ENCODE results near the gene SVOP. TPM values are rescaled to one million over a fixed set of nuclear protein-coding genes. Genes with fewer than 3 reads are reported as not detected.

Gene SVOP
- total and polyA plus RNA-seq, 3 donors from 2014 or later: 0.31 to 0.37 (median 0.31) TPM

GRCh38 chr12:109016978-109017377 lies 3.9 kb downstream of the SVOP start:
- H3K27me3 ChIP-seq: no peaks in the 10 kb centered on the region
- H3K4me3 ChIP-seq: no peak overlapping the region
- intact Hi-C loops (cut with DNase I; ENCODE audit: low total_unique reads): no loop called here
- H3K9me3 ChIP-seq: no peaks in the 10 kb centered on the region
- no peak overlapping the region for H3K27ac ChIP-seq
- H3K4me1 ChIP-seq: peaks cover 3% of the 10 kb centered on the region
- no peak for TF ChIP-seq POLR2A (IDR thresholded peaks at IDR 0.05)
- no peak for TF ChIP-seq CTCF (IDR thresholded peaks at IDR 0.05)
- WGBS, 2 donors: 86 to 89% methylated on average over 6 of the region's 6 CpGs
- no peaks in the 10 kb centered on the region for H3K36me3 ChIP-seq (ENCODE audit: low read depth, missing control alignments)
- no peak for DNase-seq

DNA sequence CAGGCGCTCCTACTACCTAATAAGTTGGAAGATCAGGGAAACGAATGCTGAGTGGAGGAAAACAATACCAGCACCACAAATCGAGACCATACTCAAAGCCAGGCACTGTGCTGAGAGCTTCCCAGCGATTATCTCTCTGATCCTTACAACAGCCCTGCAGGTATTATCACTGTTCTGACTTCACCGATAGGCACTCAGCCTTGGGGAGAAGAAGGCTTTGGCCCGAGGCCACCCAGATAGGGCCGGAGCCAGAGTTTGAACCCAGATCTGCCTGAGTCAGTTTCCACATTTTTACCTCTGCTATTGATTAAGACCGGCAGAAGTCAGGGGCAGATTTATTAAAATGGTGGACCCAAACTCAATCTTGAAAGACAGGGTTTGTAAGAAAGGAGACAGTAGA lies 4.9 kb downstream of the SVOP start:
- H3K27me3 ChIP-seq: no peaks in the 10 kb centered on the region
- H3K4me3 ChIP-seq: no peak overlapping the region
- no peak for DNase-seq
- no peaks in the 10 kb centered on the region for H3K36me3 ChIP-seq (ENCODE audit: low read depth, missing control alignments)
- H3K9me3 ChIP-seq: no peaks in the 10 kb centered on the region
- 82 to 84% methylated on average over 8 of the region's 8 CpGs for WGBS, 2 donors
- H3K4me1 ChIP-seq: peaks cover 3% of the 10 kb centered on the region
- TF ChIP-seq POLR2A (IDR thresholded peaks at IDR 0.05) (no peak), CTCF (IDR thresholded peaks at IDR 0.05) (no peak)
- intact Hi-C loops (cut with DNase I; ENCODE audit: low total_unique reads): no loop called here
- no peak overlapping the region for H3K27ac ChIP-seq

- Histone ChIP-seq H3K27ac (no peak overlapping the region), H3K27me3 (no peaks in the 10 kb centered on the region), H3K9me3 (no peaks in the 10 kb centered on the region), H3K36me3 (ENCODE audit: low read depth, missing control alignments) (no peaks in the 10 kb centered on the region), H3K4me3 (no peak overlapping the region), H3K4me1 (no peaks in the 10 kb centered on the region)
- WGBS, 2 donors: 90 to 91% methylated on average over 6 of the region's 6 CpGs
- intact Hi-C loops (cut with DNase I; ENCODE audit: low total_unique reads): no loop called here
- no peak for TF ChIP-seq POLR2A (IDR thresholded peaks at IDR 0.05)
- TF ChIP-seq CTCF (IDR thresholded peaks at IDR 0.05): no peak
- no peak for DNase-seq
Measured at GRCh38 chr12:109014984-109015765, 5.7 kb downstream of the SVOP start.

GRCh38 chr12:109010259-109010658 lies 10.6 kb downstream of the SVOP start:
- no peak for TF ChIP-seq POLR2A (IDR thresholded peaks at IDR 0.05)
- no peak for TF ChIP-seq CTCF (IDR thresholded peaks at IDR 0.05)
- no peak overlapping the region for H3K27ac ChIP-seq
- DNase-seq: no peak
- intact Hi-C loops (cut with DNase I; ENCODE audit: low total_unique reads): no loop called here
- H3K27me3 ChIP-seq: no peaks in the 10 kb centered on the region
- no peak overlapping the region for H3K4me3 ChIP-seq
- no peaks in the 10 kb centered on the region for H3K36me3 ChIP-seq (ENCODE audit: low read depth, missing control alignments)
- H3K9me3 ChIP-seq: no peaks in the 10 kb centered on the region
- H3K4me1 ChIP-seq: no peaks in the 10 kb centered on the region
- 65 to 74% methylated on average over 2 of the region's 2 CpGs for WGBS, 2 donors

- Histone ChIP-seq H3K27ac (no peak overlapping the region), H3K4me1 (no peaks in the 10 kb centered on the region), H3K36me3 (ENCODE audit: low read depth, missing control alignments) (no peaks in the 10 kb centered on the region), H3K4me3 (no peak overlapping the region), H3K27me3 (no peaks in the 10 kb centered on the region), H3K9me3 (no peaks in the 10 kb centered on the region)
- no peak for TF ChIP-seq POLR2A (IDR thresholded peaks at IDR 0.05)
- no peak for TF ChIP-seq CTCF (IDR thresholded peaks at IDR 0.05)
- intact Hi-C loops (cut with DNase I; ENCODE audit: low total_unique reads): no loop called here
- 89 to 100% methylated on average over 1 of the region's 1 CpG for WGBS, 2 donors
- DNase-seq: no peak
Measured at GRCh38 chr12:109009766-109010165, 11.1 kb downstream of the SVOP start.

All from testis (tissue), 3 donors.